ENCODE measurements around the gene ATXN7L2. TPM values are rescaled to one million over a fixed set of nuclear protein-coding genes. Genes with fewer than 3 reads are reported as not detected.

ATXN7L2 gene
- total RNA-seq, 1 donor: 4.4 TPM

GRCh38 chr1:109535481-109535880 is 51.8 kb downstream of the ATXN7L2 start:
- Histone ChIP-seq H3K27me3 (ENCODE audit: insufficient read depth, low read length) (no peaks in the 10 kb centered on the region), H3K9me3 (ENCODE audit: low read depth, low read length) (no peaks in the 10 kb centered on the region), H3K4me1 (ENCODE audit: insufficient read depth, low read length) (peaks cover 19% of the 10 kb centered on the region), H3K4me3 (ENCODE audit: low read length) (no peak overlapping the region)

GRCh38 chr1:109535971-109536491 is 52.3 kb downstream of the ATXN7L2 start:
- Histone ChIP-seq H3K4me1 (ENCODE audit: insufficient read depth, low read length) (peaks cover 19% of the 10 kb centered on the region), H3K27me3 (ENCODE audit: insufficient read depth, low read length) (no peaks in the 10 kb centered on the region), H3K9me3 (ENCODE audit: low read depth, low read length) (no peaks in the 10 kb centered on the region), H3K4me3 (ENCODE audit: low read length) (no peak overlapping the region)

- H3K9me3 ChIP-seq (ENCODE audit: low read depth, low read length): no peaks in the 10 kb centered on the region
Measured at GRCh38 chr1:109537450-109538178, 53.9 kb downstream of the ATXN7L2 start.

GRCh38 chr1:109538827-109539555 is 55.3 kb downstream of the ATXN7L2 start:
- Histone ChIP-seq H3K4me3 (ENCODE audit: low read length) (no peak overlapping the region), H3K4me1 (ENCODE audit: insufficient read depth, low read length) (no peaks in the 10 kb centered on the region), H3K27me3 (ENCODE audit: insufficient read depth, low read length) (no peaks in the 10 kb centered on the region), H3K9me3 (ENCODE audit: low read depth, low read length) (no peaks in the 10 kb centered on the region)

More at GRCh38 chr1:109537450-109538178, 53.9 kb downstream of the ATXN7L2 start:
- no peaks in the 10 kb centered on the region for H3K27me3 ChIP-seq (ENCODE audit: insufficient read depth, low read length)
- no peak overlapping the region for H3K4me3 ChIP-seq (ENCODE audit: low read length)
- H3K4me1 ChIP-seq (ENCODE audit: insufficient read depth, low read length): peaks cover 3% of the 10 kb centered on the region

- Histone ChIP-seq H3K4me3 (ENCODE audit: low read length) (no peak within 1 kb of the TSS), H3K27me3 (ENCODE audit: insufficient read depth, low read length) (no peaks in the 10 kb centered on the region), H3K9me3 (ENCODE audit: low read depth, low read length) (no peaks in the 10 kb centered on the region), H3K4me1 (ENCODE audit: insufficient read depth, low read length) (no peaks in the 10 kb centered on the region)
Measured at GRCh38 chr1:109539676-109540075, 56.0 kb downstream of the ATXN7L2 start, which contains the start of gene GPR61. GPR61 (plus strand) TSS chr1:109539872; CDS start chr1:109543023, 3,151 bp downstream.

- Histone ChIP-seq H3K27me3 (ENCODE audit: insufficient read depth, low read length) (no peaks in the 10 kb centered on the region), H3K4me1 (ENCODE audit: insufficient read depth, low read length) (no peaks in the 10 kb centered on the region), H3K4me3 (ENCODE audit: low read length) (no peak overlapping the region), H3K9me3 (ENCODE audit: low read depth, low read length) (no peaks in the 10 kb centered on the region)
Measured at GRCh38 chr1:109541102-109541501, 57.4 kb downstream of the ATXN7L2 start.

Other genes starting within 250 kb of the ATXN7L2 start
- gene CELSR2, start 234.4 kb upstream of the ATXN7L2 start, total RNA-seq: 1.4 TPM
- gene PSRC1, start 200.8 kb upstream of the ATXN7L2 start, total RNA-seq: 0.73 TPM
- gene MYBPHL, start 176.9 kb upstream of the ATXN7L2 start, total RNA-seq: not detected
- gene SORT1, start 86.0 kb upstream of the ATXN7L2 start, total RNA-seq: 9.3 TPM
- gene PSMA5, start 57.5 kb upstream of the ATXN7L2 start, total RNA-seq: 30.7 TPM
- gene SYPL2, start 17.4 kb upstream of the ATXN7L2 start, total RNA-seq: not detected
- 7.9 TPM for gene CYB561D1, start 10.2 kb downstream of the ATXN7L2 start, total RNA-seq
- 9.2 TPM for gene AMIGO1, start 25.8 kb downstream of the ATXN7L2 start, total RNA-seq
- gene GPR61, start 56.0 kb downstream of the ATXN7L2 start, total RNA-seq: 0.94 TPM
- gene GNAI3, start 64.7 kb downstream of the ATXN7L2 start, total RNA-seq: 8.9 TPM
- not detected for gene GNAT2, start 135.7 kb downstream of the ATXN7L2 start, total RNA-seq
- gene AMPD2, start 135.9 kb downstream of the ATXN7L2 start, total RNA-seq: 108 TPM
- gene GSTM4, start 172.2 kb downstream of the ATXN7L2 start, total RNA-seq: 8.4 TPM
- gene GSTM2, start 184.2 kb downstream of the ATXN7L2 start, total RNA-seq: 16.1 TPM
- not detected for gene GSTM1, start 203.9 kb downstream of the ATXN7L2 start, total RNA-seq
- gene GSTM5, start 228.3 kb downstream of the ATXN7L2 start, total RNA-seq: not detected

Measured in mononuclear cell (primary cell).